ENCODE results near the gene PNMT. TPM values are rescaled to one million over a fixed set of nuclear protein-coding genes. Genes with fewer than 3 reads are reported as not detected.
A peak's percentile ranks its signal among the peaks of the same experiment; 100 is the strongest.

The PNMT gene
- total and polyA plus RNA-seq, 3 experiments from 2014 or later = 0.39 TPM; not detected in 2

GRCh38 chr17:39714234-39714633 lies 46.0 kb downstream of the PNMT start:
- no peak overlapping the region for H3K27ac ChIP-seq (ENCODE audit: low read depth, low read length)
- H3K4me1 ChIP-seq (ENCODE audit: insufficient read depth, low read length) = no peaks in the 10 kb centered on the region
- no peak overlapping the region for H3K4me3 ChIP-seq (ENCODE audit: low read length)
- no peaks in the 10 kb centered on the region for H3K9me3 ChIP-seq (ENCODE audit: low read length)
- peaks cover 0 to 5% (median 0%) of the 10 kb centered on the region in 3 donors for H3K4me1 Mint-ChIP-seq
- H3K36me3 Mint-ChIP-seq = peaks cover 0 to 3% (median 0%) of the 10 kb centered on the region in 3 donors
- ChIA-PET CTCF (interaction anchor here (1.9 kb wide), 1 partner anchor 16 kb away, joined by 7 read pairs; the partner anchor contains the start of gene MIEN1), POLR2A (no interaction called here)
- no peaks in the 10 kb centered on the region for H3K9me3 Mint-ChIP-seq
- peaks cover 0 to 2% of the 10 kb centered on the region in 2 donors for H3K27me3 Mint-ChIP-seq
- no peaks in the 10 kb centered on the region for H3K36me3 ChIP-seq (ENCODE audit: insufficient read depth, low read length)
- no peak overlapping the region for H3K27ac Mint-ChIP-seq
- no peak for DNase-seq
- no peaks in the 10 kb centered on the region for H3K27me3 ChIP-seq (ENCODE audit: insufficient read depth, low read length, poor library complexity, severe bottlenecking)
- H3K4me3 Mint-ChIP-seq = no peak overlapping the region

GRCh38 chr17:39715375-39716072 lies 47.3 kb downstream of the PNMT start:
- POLR2A ChIA-PET = no interaction called here
- no peak for DNase-seq
- Histone ChIP-seq H3K9me3 (ENCODE audit: low read length) (no peaks in the 10 kb centered on the region), H3K27me3 (ENCODE audit: insufficient read depth, low read length, poor library complexity, severe bottlenecking) (no peaks in the 10 kb centered on the region), H3K27ac (ENCODE audit: low read depth, low read length) (no peak overlapping the region), H3K4me1 (ENCODE audit: insufficient read depth, low read length) (no peaks in the 10 kb centered on the region), H3K36me3 (ENCODE audit: insufficient read depth, low read length) (no peaks in the 10 kb centered on the region), H3K4me3 (ENCODE audit: low read length) (no peak overlapping the region)
- no peaks in the 10 kb centered on the region for H3K4me1 Mint-ChIP-seq
- CTCF ChIA-PET = interaction anchor here (1.9 kb wide), 1 partner anchor 15 kb away, joined by 7 read pairs; the partner anchor contains the start of gene MIEN1
- H3K9me3 Mint-ChIP-seq = no peaks in the 10 kb centered on the region
- H3K27ac Mint-ChIP-seq = no peak overlapping the region
- no peak overlapping the region for H3K4me3 Mint-ChIP-seq
- H3K27me3 Mint-ChIP-seq = peaks cover 0 to 2% of the 10 kb centered on the region in 2 donors
- peaks cover 0 to 3% (median 0%) of the 10 kb centered on the region in 3 donors for H3K36me3 Mint-ChIP-seq

GRCh38 chr17:39716073-39716818 lies 48.0 kb downstream of the PNMT start:
- Mint-ChIP-seq H3K4me1 (no peaks in the 10 kb centered on the region), H3K36me3 (peaks cover 0 to 3% (median 0%) of the 10 kb centered on the region in 3 donors), H3K27ac (no peak overlapping the region), H3K9me3 (no peaks in the 10 kb centered on the region), H3K4me3 (no peak overlapping the region), H3K27me3 (peaks cover 0 to 2% of the 10 kb centered on the region in 2 donors)
- ChIA-PET CTCF (interaction anchor here (1.2 kb wide), 1 partner anchor 14 kb away, joined by 3 read pairs; the partner anchor contains the start of gene MIEN1), POLR2A (no interaction called here)
- no peaks in the 10 kb centered on the region for H3K4me1 ChIP-seq (ENCODE audit: insufficient read depth, low read length)
- no peak overlapping the region for H3K27ac ChIP-seq (ENCODE audit: low read depth, low read length)
- no peaks in the 10 kb centered on the region for H3K9me3 ChIP-seq (ENCODE audit: low read length)
- H3K36me3 ChIP-seq (ENCODE audit: insufficient read depth, low read length) = no peaks in the 10 kb centered on the region
- DNase-seq = no peak
- no peak overlapping the region for H3K4me3 ChIP-seq (ENCODE audit: low read length)
- H3K27me3 ChIP-seq (ENCODE audit: insufficient read depth, low read length, poor library complexity, severe bottlenecking) = no peaks in the 10 kb centered on the region

GRCh38 chr17:39716879-39717536 lies 48.8 kb downstream of the PNMT start:
- Mint-ChIP-seq H3K27me3 (no peaks in the 10 kb centered on the region), H3K36me3 (peaks cover 0 to 1% (median 0%) of the 10 kb centered on the region in 3 donors), H3K27ac (no peak overlapping the region), H3K4me1 (no peaks in the 10 kb centered on the region), H3K4me3 (no peak overlapping the region), H3K9me3 (no peaks in the 10 kb centered on the region)
- Histone ChIP-seq H3K27me3 (ENCODE audit: insufficient read depth, low read length, poor library complexity, severe bottlenecking) (no peaks in the 10 kb centered on the region), H3K36me3 (ENCODE audit: insufficient read depth, low read length) (no peaks in the 10 kb centered on the region), H3K4me1 (ENCODE audit: insufficient read depth, low read length) (no peaks in the 10 kb centered on the region), H3K9me3 (ENCODE audit: low read length) (no peaks in the 10 kb centered on the region), H3K27ac (ENCODE audit: low read depth, low read length) (no peak overlapping the region), H3K4me3 (ENCODE audit: low read length) (no peak overlapping the region)
- ChIA-PET CTCF (interaction anchor here (1.2 kb wide), 1 partner anchor 13 kb away, joined by 3 read pairs; the partner anchor contains the start of gene MIEN1), POLR2A (no interaction called here)
- DNase-seq = no peak

DNA sequence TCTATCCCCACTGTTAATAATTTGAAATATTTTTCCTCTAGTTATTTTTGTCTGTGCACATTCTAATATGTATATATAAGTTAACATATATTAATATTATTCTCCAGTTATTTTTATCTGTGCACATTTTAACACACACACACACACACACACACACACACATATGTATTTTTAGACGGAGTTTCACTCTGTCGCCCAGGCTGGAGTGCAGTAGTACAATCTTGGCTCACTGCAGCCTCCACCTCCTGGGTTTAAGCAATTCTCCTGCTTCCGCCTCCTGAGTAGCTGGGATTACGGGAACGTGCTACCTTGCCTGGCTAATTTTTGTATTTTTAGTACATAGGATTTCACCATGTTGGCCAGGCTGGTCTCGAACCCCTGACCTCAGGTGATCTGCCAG lies 49.4 kb downstream of the PNMT start:
- Histone ChIP-seq H3K27ac (ENCODE audit: low read depth, low read length) (no peak overlapping the region), H3K4me3 (ENCODE audit: low read length) (no peak overlapping the region), H3K27me3 (ENCODE audit: insufficient read depth, low read length, poor library complexity, severe bottlenecking) (no peaks in the 10 kb centered on the region), H3K9me3 (ENCODE audit: low read length) (no peaks in the 10 kb centered on the region), H3K4me1 (ENCODE audit: insufficient read depth, low read length) (no peaks in the 10 kb centered on the region), H3K36me3 (ENCODE audit: insufficient read depth, low read length) (no peaks in the 10 kb centered on the region)
- H3K27me3 Mint-ChIP-seq = no peaks in the 10 kb centered on the region
- H3K27ac Mint-ChIP-seq = no peak overlapping the region
- POLR2A ChIA-PET = no interaction called here
- no peak overlapping the region for H3K4me3 Mint-ChIP-seq
- no peaks in the 10 kb centered on the region for H3K4me1 Mint-ChIP-seq
- no peak for DNase-seq
- no peaks in the 10 kb centered on the region for H3K9me3 Mint-ChIP-seq
- CTCF ChIA-PET = interaction anchor here (1.0 kb wide), 1 partner anchor 64 kb away, joined by 3 read pairs; no protein-coding TSS in a partner anchor
- H3K36me3 Mint-ChIP-seq = peaks cover 0 to 1% (median 0%) of the 10 kb centered on the region in 3 donors

DNA sequence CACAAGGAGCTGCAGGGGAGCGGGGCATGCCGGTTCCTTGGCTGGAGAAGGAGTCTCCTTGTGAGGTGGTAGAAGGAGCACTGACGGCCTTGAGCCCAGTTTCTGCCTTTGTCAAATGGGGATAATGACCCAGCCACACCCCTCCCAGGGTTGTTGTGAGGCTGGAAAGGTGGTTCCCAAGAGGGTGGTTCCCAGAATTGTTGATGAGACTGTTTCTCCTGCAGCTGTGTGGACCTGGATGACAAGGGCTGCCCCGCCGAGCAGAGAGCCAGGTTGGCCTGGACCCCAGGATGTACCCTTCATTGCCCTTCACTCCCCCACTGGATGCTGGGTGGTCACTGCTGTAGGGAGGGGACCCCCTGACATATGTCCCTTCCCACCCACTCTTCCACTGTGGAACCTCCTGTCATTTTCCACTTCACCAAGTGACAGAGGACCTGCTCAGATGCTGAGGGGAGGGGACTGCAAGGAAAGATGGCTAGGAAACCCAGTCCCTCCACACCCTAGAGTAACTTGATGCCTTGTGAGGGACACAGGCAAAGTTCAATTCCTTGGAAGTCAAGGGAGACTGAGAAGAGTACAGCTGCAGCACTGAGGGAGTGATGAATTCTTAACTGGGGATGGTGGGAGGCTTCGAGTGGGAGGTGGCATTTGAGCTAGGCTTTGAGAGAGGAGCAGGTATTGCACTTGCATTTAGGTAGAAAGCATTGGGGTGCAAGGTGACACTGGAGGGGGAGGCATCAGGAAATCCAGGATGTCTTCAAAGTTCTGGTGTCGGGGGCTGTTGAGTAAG lies 51.5 kb downstream of the PNMT start:
- POLR2A ChIA-PET = no interaction called here
- Mint-ChIP-seq H3K27me3 (no peaks in the 10 kb centered on the region), H3K27ac (peak overlapping the region in 1 of 8 donors; percentile 31), H3K9me3 (no peaks in the 10 kb centered on the region), H3K4me1 (no peaks in the 10 kb centered on the region), H3K36me3 (no peaks in the 10 kb centered on the region), H3K4me3 (no peak overlapping the region)
- H3K27me3 ChIP-seq (ENCODE audit: insufficient read depth, low read length, poor library complexity, severe bottlenecking) = no peaks in the 10 kb centered on the region
- H3K27ac ChIP-seq (ENCODE audit: low read depth, low read length) = no peak overlapping the region
- DNase-seq = no peak
- CTCF ChIA-PET = interaction anchor here (1.0 to 1.7 kb wide), 2 partner anchors 11 to 98 kb away, joined by 3 to 5 read pairs; partner anchors contain the start of gene MIEN1
- no peaks in the 10 kb centered on the region for H3K36me3 ChIP-seq (ENCODE audit: insufficient read depth, low read length)
- no peak overlapping the region for H3K4me3 ChIP-seq (ENCODE audit: low read length)
- no peaks in the 10 kb centered on the region for H3K4me1 ChIP-seq (ENCODE audit: insufficient read depth, low read length)
- no peaks in the 10 kb centered on the region for H3K9me3 ChIP-seq (ENCODE audit: low read length)
